Gastrocnemius medialis (tissue), 4 donors: ENCODE results near the gene TECPR2. TPM values are rescaled to one million over a fixed set of nuclear protein-coding genes. Genes with fewer than 3 reads are reported as not detected.

Source experiments
- ATAC-seq, 2 donors: fragments of 150-250 bp; one replicate each; pipeline ENCODE4 v1.9.1; 2016
- DNase-seq, 2 donors: peaks; one replicate each; pipeline ENCODE4 v3.0.0-alpha.2; 2019
- H3K27ac ChIP-seq, 4 donors: fragments of 200-600 bp; sonication (generic); 1 replicate in 1 of 4; 2 replicates in 3 of 4; pipeline ENCODE4 v1.5.1; 2016 to 2018; ENCODE audit warnings: mild to moderate bottlenecking in 2 of 4, moderate library complexity in 1 of 4
- H3K27me3 ChIP-seq, 3 donors: fragments of 200-600 bp; sonication (generic) in 2 of 3; 1 replicate in 1 of 3; 2 replicates in 2 of 3; pipeline versions ENCODE4 v1.5.1 to v1.6.0; 2016 to 2019; ENCODE audit warnings: mild to moderate bottlenecking in 1 of 3, moderate library complexity in 1 of 3
- H3K36me3 ChIP-seq, 2 donors: fragments of 200-600 bp; sonication (generic) in 1 of 2; one replicate each; pipeline ENCODE4 v1.5.1; 2017 to 2018
- H3K4me1 ChIP-seq, 2 donors: fragments of 200-600 bp; sonication (generic) in 1 of 2; one replicate each; pipeline ENCODE4 v1.5.1; 2016 to 2017; ENCODE audit warnings: mild to moderate bottlenecking in 2 of 2
- H3K4me3 ChIP-seq, 4 donors: fragments of 200-600 bp; sonication (generic) in 3 of 4; 1 replicate in 1 of 4; 2 replicates in 3 of 4; pipeline ENCODE4 v1.5.1; 2016 to 2019; ENCODE audit warnings: mild to moderate bottlenecking in 2 of 4
- H3K9me3 ChIP-seq, 3 donors: fragments of 200-600 bp; sonication (generic) in 2 of 3; 1 replicate in 1 of 3; 2 replicates in 2 of 3; pipeline ENCODE4 v1.5.1; 2016 to 2019
- CTCF ChIP-seq, 5 experiments: fragments of 450-650 bp in 3 of 5; fragments of 200-600 bp in 2 of 5; sonication (generic) in 2 of 5; IDR thresholded peaks in 4 of 5; conservative IDR thresholded peaks in 1 of 5; 1 replicate in 4 of 5; 2 replicates in 1 of 5; pipeline ENCODE4 v1.5.1; 2016 to 2019; ENCODE audit warnings: antibody characterized with exemption in 5 of 5, mild to moderate bottlenecking in 3 of 5, moderate library complexity in 3 of 5
- POLR2A ChIP-seq, 2 donors: fragments of 450-650 bp; IDR thresholded peaks; one replicate each; pipeline ENCODE4 v1.6.1; 2017; ENCODE audit warnings: antibody characterized with exemption in 2 of 2, mild to moderate bottlenecking in 2 of 2, moderate library complexity in 2 of 2
- in situ Hi-C, 4 donors: fragments of 200-750 bp; cut with MboI; loops; one replicate each; pipeline versions ENCODE4 v1.15.0 to v1.8.0; 2017; ENCODE audit warnings: low sequenced_read_pairs in 4 of 4
- intact Hi-C: fragments of 100-400 bp; cut with DNase I; formaldehyde crosslinking; loops from one replicate; pipeline ENCODE4 v1.15.1; 2023; ENCODE audit warnings: low total_unique reads
- total RNA-seq, 4 donors: library from RNA; depleted of rRNA; stranded (reverse); fragments of >200 nt; gene quantifications; one replicate each; pipeline versions ENCODE4 v1.1.0 to v1.2.3, GENCODE V29; 2016

The TECPR2 gene
- total RNA-seq, 4 donors from 2014 or later, result 10.0 to 45.0 (median 20.2) TPM

DNA sequence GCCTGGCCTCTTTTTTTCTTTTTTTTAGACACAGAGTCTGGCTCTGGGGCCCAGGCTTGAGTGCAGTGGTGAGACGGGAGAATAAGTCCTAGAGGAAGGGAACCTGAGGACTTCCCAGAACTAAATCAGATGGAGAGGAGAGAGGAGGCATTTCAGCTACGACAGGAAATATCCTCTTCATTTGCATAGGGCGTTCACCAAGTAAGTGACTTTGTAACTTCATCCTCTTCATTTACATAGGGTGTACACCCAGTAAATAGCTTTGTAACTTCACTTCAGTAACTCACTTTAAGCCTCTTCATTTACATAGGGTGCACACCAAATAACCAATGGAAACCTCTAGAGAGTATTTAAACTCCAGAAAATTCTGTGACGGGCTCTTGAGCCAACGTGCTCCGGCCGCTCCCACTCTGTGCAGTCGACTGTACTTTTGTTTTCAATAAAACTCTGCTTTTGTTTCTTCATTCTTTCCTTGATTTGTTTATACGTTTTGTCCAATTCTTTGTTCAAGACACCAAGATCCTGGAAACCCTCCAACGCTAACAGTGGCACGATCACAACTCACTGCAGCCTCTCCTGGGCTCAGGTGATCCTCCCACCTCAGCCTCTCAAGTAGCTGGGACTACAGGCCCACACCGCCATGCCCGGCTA, 168.2 kb downstream of the TECPR2 start:
- DNase-seq (no peak), ATAC-seq (no peak)
- Histone ChIP-seq H3K4me3 (no peak overlapping the region), H3K9me3 (no peaks in the 10 kb centered on the region), H3K27me3 (no peaks in the 10 kb centered on the region), H3K27ac (no peak overlapping the region), H3K36me3 (no peaks in the 10 kb centered on the region), H3K4me1 (no peaks in the 10 kb centered on the region)
- in situ Hi-C loops (no loop called here), intact Hi-C loops (no loop called here)
- TF ChIP-seq POLR2A (IDR thresholded peaks at IDR 0.05) (no peak), CTCF (IDR thresholded peaks at IDR 0.05 in 4 of 5, conservative IDR thresholded peaks at IDR 0.05 in 1 of 5) (no peak)

- DNase-seq (no peak), ATAC-seq (no peak)
- Histone ChIP-seq H3K4me1 (no peaks in the 10 kb centered on the region), H3K9me3 (no peaks in the 10 kb centered on the region), H3K27me3 (no peaks in the 10 kb centered on the region), H3K36me3 (no peaks in the 10 kb centered on the region), H3K4me3 (no peak overlapping the region), H3K27ac (no peak overlapping the region)
- intact Hi-C loops, result no loop called here
- in situ Hi-C loops, result no loop called here
- TF ChIP-seq CTCF (IDR thresholded peaks at IDR 0.05 in 4 of 5, conservative IDR thresholded peaks at IDR 0.05 in 1 of 5) (no peak), POLR2A (IDR thresholded peaks at IDR 0.05) (no peak)
Observed at GRCh38 chr14:102532204-102532658, 169.5 kb downstream of the TECPR2 start.

DNA sequence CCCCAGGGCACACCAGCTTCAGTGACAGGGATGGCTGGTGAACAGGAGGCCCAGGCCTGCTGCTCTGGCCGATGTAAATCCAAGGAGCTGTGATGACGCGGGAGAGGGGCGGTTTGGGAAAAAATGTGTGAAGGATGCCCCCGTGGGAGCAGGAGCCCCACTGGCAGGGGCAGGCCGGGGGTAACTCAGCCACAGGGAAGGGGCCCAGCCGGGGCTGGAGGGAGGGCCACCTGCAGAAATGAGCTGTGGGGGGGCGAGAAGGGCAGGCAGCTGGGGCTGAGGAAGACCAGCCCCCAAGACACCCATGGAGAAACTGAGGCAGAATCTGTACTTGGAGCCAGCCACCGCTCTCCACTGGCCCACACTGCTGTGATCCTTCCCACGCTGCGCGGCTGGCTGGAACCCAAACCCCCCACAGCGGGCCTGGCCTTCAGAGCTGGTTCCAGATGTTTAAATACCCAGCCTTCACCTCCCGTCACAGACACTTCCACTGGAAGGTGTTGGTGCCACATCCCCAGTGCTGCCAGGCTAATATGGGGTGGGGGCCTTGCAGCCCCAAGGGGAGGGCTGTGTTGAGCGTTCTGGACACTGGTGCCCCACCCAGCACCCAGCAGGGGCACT, 175.3 kb downstream of the TECPR2 start:
- intact Hi-C loops, result no loop called here
- no peak overlapping the region for H3K4me3 ChIP-seq
- H3K4me1 ChIP-seq, result peaks cover 0 to 3% of the 10 kb centered on the region in 2 donors
- no peaks in the 10 kb centered on the region for H3K9me3 ChIP-seq
- peaks cover 0 to 3% (median 0%) of the 10 kb centered on the region in 3 donors for H3K27me3 ChIP-seq
- DNase-seq (no peak), ATAC-seq (no peak)
- no peak overlapping the region for H3K27ac ChIP-seq
- in situ Hi-C loops, result no loop called here
- TF ChIP-seq CTCF (IDR thresholded peaks at IDR 0.05 in 4 of 5, conservative IDR thresholded peaks at IDR 0.05 in 1 of 5) (no peak), POLR2A (IDR thresholded peaks at IDR 0.05) (no peak)
- no peaks in the 10 kb centered on the region for H3K36me3 ChIP-seq

DNA sequence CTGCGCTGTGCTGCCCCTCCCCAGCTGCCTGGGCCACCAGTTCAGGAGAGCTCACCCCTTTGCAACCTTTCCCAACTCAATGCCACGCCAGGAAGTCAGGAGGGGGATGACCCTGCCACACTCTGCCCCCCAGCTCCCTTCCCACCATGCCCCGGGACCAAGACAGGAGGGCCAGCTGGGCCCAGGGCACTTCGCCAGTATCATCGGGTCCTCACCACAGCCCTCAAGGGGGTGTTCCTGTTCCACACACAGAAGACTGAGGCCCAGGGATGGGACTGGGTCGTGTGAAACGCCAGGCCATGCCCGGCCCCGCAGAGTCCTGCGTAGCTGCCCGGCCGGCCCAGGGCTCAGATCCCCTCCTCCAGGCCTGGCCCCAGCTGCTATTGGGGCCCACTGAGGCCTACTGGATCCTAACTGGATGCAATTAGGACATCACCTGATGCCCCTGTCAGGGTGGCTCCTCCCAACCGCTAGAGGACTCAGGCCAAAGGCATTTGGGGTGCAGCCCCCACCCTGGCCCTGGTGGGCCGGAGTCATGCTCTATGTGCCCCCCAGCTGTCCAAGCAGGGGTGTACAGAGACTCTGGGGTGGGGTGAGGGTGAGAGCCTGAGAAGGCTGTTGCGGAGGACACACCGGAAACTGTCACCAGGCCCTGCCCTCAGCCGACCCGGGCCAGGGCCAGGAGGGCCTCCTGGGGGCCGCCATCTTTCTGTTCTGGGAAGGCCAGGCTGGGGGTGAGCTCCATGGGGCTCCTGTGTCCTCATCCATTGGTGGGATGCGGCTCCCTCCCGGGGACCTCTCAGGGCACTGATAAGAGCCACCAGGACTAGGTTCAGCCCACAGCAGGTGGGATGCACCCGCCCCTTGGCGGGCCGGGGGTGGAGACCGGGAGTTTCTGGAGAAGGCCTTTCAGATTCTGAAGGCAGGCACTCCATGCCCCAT, 176.1 kb downstream of the TECPR2 start:
- Histone ChIP-seq H3K27me3 (peaks cover under 1 to 3% (median 1%) of the 10 kb centered on the region in 3 donors), H3K9me3 (no peaks in the 10 kb centered on the region), H3K27ac (no peak overlapping the region), H3K36me3 (no peaks in the 10 kb centered on the region), H3K4me3 (no peak overlapping the region), H3K4me1 (peaks cover 0 to 3% of the 10 kb centered on the region in 2 donors)
- DNase-seq (no peak), ATAC-seq (no peak)
- in situ Hi-C loops, result no loop called here
- intact Hi-C loops, result no loop called here
- TF ChIP-seq POLR2A (IDR thresholded peaks at IDR 0.05) (no peak), CTCF (IDR thresholded peaks at IDR 0.05 in 4 of 5, conservative IDR thresholded peaks at IDR 0.05 in 1 of 5) (no peak)
